ENCODE data around the gene SPACA6. TPM values are rescaled to one million over a fixed set of nuclear protein-coding genes. Genes with fewer than 3 reads are reported as not detected.

SPACA6 gene
- total RNA-seq, 1 experiment from 2014 or later: 49.8 TPM

DNA sequence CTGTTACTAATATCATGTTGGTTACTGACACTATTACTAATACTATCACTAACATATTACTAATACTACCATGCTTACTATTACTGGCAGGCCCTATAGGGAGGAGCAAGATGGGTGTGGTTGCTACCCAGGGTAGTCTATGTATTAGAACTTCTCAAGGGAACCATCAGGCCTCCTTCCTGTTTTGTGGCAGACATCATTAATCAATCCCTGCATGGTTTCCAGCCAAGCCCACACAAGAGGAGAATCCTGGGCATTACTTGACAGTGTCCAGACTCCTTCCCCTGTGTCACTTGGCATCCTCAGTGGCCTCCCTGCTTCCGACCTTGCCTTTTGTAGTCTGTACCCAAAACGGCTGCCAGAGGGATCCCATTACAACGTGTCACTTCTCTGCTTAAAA lies 21.7 kb downstream of the SPACA6 start:
- Histone ChIP-seq H4K20me1 (ENCODE audit: insufficient read depth, low read depth, low read length) (no peaks in the 10 kb centered on the region), H3K79me2 (ENCODE audit: low read length) (no peaks in the 10 kb centered on the region), H3K4me2 (ENCODE audit: low read depth, low read length, poor library complexity, severe bottlenecking) (no peak overlapping the region), H3K9me3 (ENCODE audit: low read length) (no peaks in the 10 kb centered on the region), H2AFZ (ENCODE audit: low read length) (no peak overlapping the region), H3K4me1 (ENCODE audit: low read length) (peaks cover 39% of the 10 kb centered on the region), H3K36me3 (ENCODE audit: insufficient read depth, low read length) (no peaks in the 10 kb centered on the region), H3K27me3 (ENCODE audit: low read length) (no peaks in the 10 kb centered on the region), H3K9ac (ENCODE audit: low read length) (no peak overlapping the region), H3K4me3 (ENCODE audit: low read length) (no peak overlapping the region), H3K9me2 (replicated peaks; ENCODE audit: insufficient read depth, low read length) (no peaks in the 10 kb centered on the region), H3K27ac (ENCODE audit: low read length) (no peak overlapping the region)
- peak; percentile 82 for DNase-seq

DNA sequence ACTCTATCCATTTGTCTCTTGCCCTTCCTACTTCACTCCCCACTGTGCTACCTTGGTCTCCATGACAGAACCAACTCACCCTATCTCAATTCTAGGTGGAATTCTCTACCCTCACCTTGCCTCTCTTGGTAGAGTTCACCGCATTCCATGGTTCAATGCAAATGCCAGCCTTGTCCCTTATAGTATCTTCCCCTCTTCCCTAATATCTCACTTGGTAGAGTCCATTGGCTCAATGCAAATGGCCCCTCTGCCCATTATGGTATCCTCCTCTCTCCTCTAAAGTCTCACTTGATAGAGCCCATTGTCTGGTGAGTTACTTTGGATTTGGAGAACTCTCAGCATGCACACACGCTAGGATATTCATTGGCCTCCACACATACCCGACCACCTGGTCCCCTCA lies 22.7 kb downstream of the SPACA6 start:
- Histone ChIP-seq H3K27ac (ENCODE audit: low read length) (no peak overlapping the region), H2AFZ (ENCODE audit: low read length) (no peak overlapping the region), H3K4me3 (ENCODE audit: low read length) (no peak overlapping the region), H3K9ac (ENCODE audit: low read length) (no peak overlapping the region), H4K20me1 (ENCODE audit: insufficient read depth, low read depth, low read length) (no peaks in the 10 kb centered on the region), H3K4me1 (ENCODE audit: low read length) (peaks cover 35% of the 10 kb centered on the region), H3K27me3 (ENCODE audit: low read length) (no peaks in the 10 kb centered on the region), H3K9me3 (ENCODE audit: low read length) (no peaks in the 10 kb centered on the region), H3K9me2 (replicated peaks; ENCODE audit: insufficient read depth, low read length) (no peaks in the 10 kb centered on the region), H3K36me3 (ENCODE audit: insufficient read depth, low read length) (no peaks in the 10 kb centered on the region), H3K79me2 (ENCODE audit: low read length) (no peaks in the 10 kb centered on the region), H3K4me2 (ENCODE audit: low read depth, low read length, poor library complexity, severe bottlenecking) (no peak overlapping the region)
- no peak for DNase-seq

DNA sequence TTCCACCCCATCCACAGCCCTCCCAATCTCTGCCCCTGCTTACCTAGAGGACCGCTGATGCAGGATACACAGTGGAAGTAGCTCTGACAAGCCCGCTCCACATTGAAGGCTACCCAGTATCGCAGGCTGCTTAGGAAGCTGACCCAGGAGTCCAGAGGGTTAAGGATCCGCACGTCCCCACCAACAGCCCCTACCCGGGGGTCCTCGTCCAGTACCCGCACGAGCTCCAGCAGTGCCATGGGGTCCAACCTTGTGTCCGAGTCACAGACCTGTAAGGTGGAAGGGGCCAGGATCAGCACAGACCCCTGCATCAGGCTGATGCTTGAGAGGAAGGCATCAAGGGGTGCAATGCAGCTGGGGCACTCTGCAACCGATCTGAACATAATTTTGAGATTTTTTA lies 23.8 kb downstream of the SPACA6 start:
- Histone ChIP-seq H3K27ac (ENCODE audit: low read length) (no peak overlapping the region), H4K20me1 (ENCODE audit: insufficient read depth, low read depth, low read length) (no peaks in the 10 kb centered on the region), H3K9ac (ENCODE audit: low read length) (no peak overlapping the region), H3K27me3 (ENCODE audit: low read length) (no peaks in the 10 kb centered on the region), H3K9me2 (replicated peaks; ENCODE audit: insufficient read depth, low read length) (no peaks in the 10 kb centered on the region), H3K79me2 (ENCODE audit: low read length) (no peaks in the 10 kb centered on the region), H3K4me3 (ENCODE audit: low read length) (no peak overlapping the region), H3K4me1 (ENCODE audit: low read length) (peaks cover 35% of the 10 kb centered on the region), H2AFZ (ENCODE audit: low read length) (no peak overlapping the region), H3K4me2 (ENCODE audit: low read depth, low read length, poor library complexity, severe bottlenecking) (no peak overlapping the region), H3K9me3 (ENCODE audit: low read length) (no peaks in the 10 kb centered on the region), H3K36me3 (ENCODE audit: insufficient read depth, low read length) (no peaks in the 10 kb centered on the region)
- no peak for DNase-seq

- no peak overlapping the region for H3K4me3 ChIP-seq (ENCODE audit: low read length)
- no peak overlapping the region for H2AFZ ChIP-seq (ENCODE audit: low read length)
- no peaks in the 10 kb centered on the region for H3K27me3 ChIP-seq (ENCODE audit: low read length)
- H3K36me3 ChIP-seq (ENCODE audit: insufficient read depth, low read length): no peaks in the 10 kb centered on the region
- no peak overlapping the region for H3K9ac ChIP-seq (ENCODE audit: low read length)
- no peaks in the 10 kb centered on the region for H4K20me1 ChIP-seq (ENCODE audit: insufficient read depth, low read depth, low read length)
- no peaks in the 10 kb centered on the region for H3K9me2 ChIP-seq (replicated peaks; ENCODE audit: insufficient read depth, low read length)
- no peak for DNase-seq
- no peaks in the 10 kb centered on the region for H3K9me3 ChIP-seq (ENCODE audit: low read length)
- no peak overlapping the region for H3K27ac ChIP-seq (ENCODE audit: low read length)
- no peaks in the 10 kb centered on the region for H3K79me2 ChIP-seq (ENCODE audit: low read length)
- H3K4me1 ChIP-seq (ENCODE audit: low read length): peaks cover 46% of the 10 kb centered on the region
- no peak overlapping the region for H3K4me2 ChIP-seq (ENCODE audit: low read depth, low read length, poor library complexity, severe bottlenecking)
These were observed 26.3 kb downstream of the SPACA6 start for GRCh38 chr19:51719251-51719988.

DNA sequence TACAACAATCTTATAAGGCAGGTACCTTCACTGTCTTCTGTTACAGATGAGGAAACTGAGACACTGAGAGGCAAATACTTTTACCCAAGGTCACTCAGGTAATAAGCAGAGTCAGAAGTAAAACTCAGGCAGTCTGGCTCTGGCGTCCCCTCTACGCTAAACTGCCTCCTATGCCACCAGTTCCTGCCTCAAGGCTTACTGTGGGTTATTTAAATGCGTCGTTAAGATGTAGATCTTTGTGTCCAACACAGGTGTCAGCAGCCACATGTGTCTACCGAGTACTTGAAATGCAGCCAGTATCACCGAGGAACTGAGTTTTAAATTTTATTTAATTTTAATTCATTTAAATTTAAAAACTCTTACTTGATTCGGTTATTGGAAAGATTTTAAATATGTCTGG lies 28.8 kb downstream of the SPACA6 start:
- DNase-seq: peak; percentile 91
- H3K9me2 ChIP-seq (replicated peaks; ENCODE audit: insufficient read depth, low read length): no peaks in the 10 kb centered on the region
- H3K36me3 ChIP-seq (ENCODE audit: insufficient read depth, low read length): no peaks in the 10 kb centered on the region
- no peaks in the 10 kb centered on the region for H3K9me3 ChIP-seq (ENCODE audit: low read length)
- H3K4me2 ChIP-seq (ENCODE audit: low read depth, low read length, poor library complexity, severe bottlenecking): peak overlapping the region; percentile 85
- H4K20me1 ChIP-seq (ENCODE audit: insufficient read depth, low read depth, low read length): no peaks in the 10 kb centered on the region
- peaks cover 53% of the 10 kb centered on the region for H3K4me1 ChIP-seq (ENCODE audit: low read length)
- H3K27me3 ChIP-seq (ENCODE audit: low read length): no peaks in the 10 kb centered on the region
- peak overlapping the region; percentile 97 for H3K27ac ChIP-seq (ENCODE audit: low read length)
- H3K9ac ChIP-seq (ENCODE audit: low read length): peak overlapping the region; percentile 60
- H3K79me2 ChIP-seq (ENCODE audit: low read length): no peaks in the 10 kb centered on the region
- peak overlapping the region; percentile 19; the same call in 1 of the 2 replicates for H2AFZ ChIP-seq (ENCODE audit: low read length)
- peak overlapping the region; percentile 47 for H3K4me3 ChIP-seq (ENCODE audit: low read length)

DNA sequence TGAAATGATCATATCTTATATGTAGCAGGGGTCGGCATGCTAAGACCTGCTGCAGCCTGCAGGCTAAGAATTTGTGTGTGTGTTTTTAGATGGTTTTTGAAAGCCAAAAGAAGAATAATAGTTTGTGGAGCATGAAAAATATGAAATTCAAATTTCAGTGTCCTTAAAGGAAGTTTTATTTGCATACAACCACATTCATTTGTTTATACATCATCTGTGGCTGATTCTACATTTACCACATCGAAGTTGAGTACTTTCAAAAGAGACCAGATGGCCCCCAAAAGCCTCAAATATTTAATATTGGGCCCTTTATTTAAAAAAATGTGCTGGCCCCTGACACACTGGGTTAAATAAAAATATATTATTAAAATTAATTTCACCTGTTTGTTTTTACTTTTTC lies 29.4 kb downstream of the SPACA6 start:
- Histone ChIP-seq H3K27me3 (ENCODE audit: low read length) (no peaks in the 10 kb centered on the region), H3K4me2 (ENCODE audit: low read depth, low read length, poor library complexity, severe bottlenecking) (peak overlapping the region; percentile 85)

DNA sequence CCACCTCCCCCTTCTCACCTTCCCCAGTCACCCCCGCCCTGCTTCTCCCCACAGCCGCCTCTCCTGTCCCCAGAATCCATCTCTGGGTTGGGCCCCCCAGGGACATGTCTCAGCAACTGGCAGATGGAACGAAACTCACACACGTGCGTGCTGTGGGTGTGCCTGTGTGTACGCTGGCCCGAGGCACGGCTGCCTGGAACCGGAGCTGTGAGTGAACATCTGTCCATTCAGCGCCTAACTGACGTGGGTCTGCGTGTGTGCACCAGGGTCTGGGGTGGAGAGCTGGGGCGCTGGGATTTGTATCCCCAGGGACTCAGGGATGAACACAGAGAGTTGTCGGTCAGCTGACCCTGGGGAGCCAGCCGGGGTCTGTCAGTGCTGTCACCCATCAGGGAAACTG lies 31.4 kb downstream of the SPACA6 start:
- no peaks in the 10 kb centered on the region for H3K9me2 ChIP-seq (replicated peaks; ENCODE audit: insufficient read depth, low read length)
- no peak overlapping the region for H3K4me3 ChIP-seq (ENCODE audit: low read length)
- H3K27ac ChIP-seq (ENCODE audit: low read length): no peak overlapping the region
- no peak overlapping the region for H2AFZ ChIP-seq (ENCODE audit: low read length)
- H3K4me1 ChIP-seq (ENCODE audit: low read length): peaks cover 53% of the 10 kb centered on the region
- H3K27me3 ChIP-seq (ENCODE audit: low read length): no peaks in the 10 kb centered on the region
- peak overlapping the region; percentile 11; the same call in 1 of the 2 replicates for H3K9ac ChIP-seq (ENCODE audit: low read length)
- no peaks in the 10 kb centered on the region for H3K9me3 ChIP-seq (ENCODE audit: low read length)
- DNase-seq: no peak
- H3K79me2 ChIP-seq (ENCODE audit: low read length): no peaks in the 10 kb centered on the region
- H3K4me2 ChIP-seq (ENCODE audit: low read depth, low read length, poor library complexity, severe bottlenecking): no peak overlapping the region
- H3K36me3 ChIP-seq (ENCODE audit: insufficient read depth, low read length): no peaks in the 10 kb centered on the region
- H4K20me1 ChIP-seq (ENCODE audit: insufficient read depth, low read depth, low read length): no peaks in the 10 kb centered on the region

More for the DNA sequence above, 29.4 kb downstream of the SPACA6 start:
- H3K4me1 ChIP-seq (ENCODE audit: low read length): peaks cover 53% of the 10 kb centered on the region
- H3K4me3 ChIP-seq (ENCODE audit: low read length): peak overlapping the region; percentile 47
- no peaks in the 10 kb centered on the region for H3K9me3 ChIP-seq (ENCODE audit: low read length)
- H3K79me2 ChIP-seq (ENCODE audit: low read length): no peaks in the 10 kb centered on the region
- H2AFZ ChIP-seq (ENCODE audit: low read length): no peak overlapping the region
- no peaks in the 10 kb centered on the region for H4K20me1 ChIP-seq (ENCODE audit: insufficient read depth, low read depth, low read length)
- peak; percentile 89 for DNase-seq
- H3K9ac ChIP-seq (ENCODE audit: low read length): peak overlapping the region; percentile 48
- H3K27ac ChIP-seq (ENCODE audit: low read length): peak overlapping the region; percentile 97
- H3K36me3 ChIP-seq (ENCODE audit: insufficient read depth, low read length): no peaks in the 10 kb centered on the region
- H3K9me2 ChIP-seq (replicated peaks; ENCODE audit: insufficient read depth, low read length): no peaks in the 10 kb centered on the region

DNA sequence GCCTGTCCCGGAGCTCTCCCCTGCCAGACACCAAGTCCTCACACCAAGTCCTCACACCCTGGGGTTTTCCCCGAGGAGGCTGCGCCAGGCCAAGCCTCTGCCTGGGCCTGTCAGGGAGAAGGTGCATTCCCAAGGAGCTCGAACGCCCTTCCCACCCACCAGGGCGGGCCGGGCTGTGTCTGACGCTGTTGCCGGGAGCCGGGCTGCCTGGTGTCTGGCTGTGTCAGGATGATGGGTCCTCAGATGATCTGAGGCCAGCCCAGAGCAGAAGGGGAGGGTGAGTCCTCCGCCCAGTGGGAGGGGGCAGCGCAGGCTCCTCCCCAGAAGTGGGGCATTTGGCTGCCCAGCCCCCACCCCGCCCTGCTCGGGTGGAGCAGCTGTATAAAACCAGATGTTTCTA lies 32.9 kb downstream of the SPACA6 start:
- Histone ChIP-seq H3K4me1 (ENCODE audit: low read length) (peaks cover 46% of the 10 kb centered on the region), H2AFZ (ENCODE audit: low read length) (no peak overlapping the region), H3K4me3 (ENCODE audit: low read length) (no peak overlapping the region), H3K9me3 (ENCODE audit: low read length) (peaks cover 4% of the 10 kb centered on the region), H3K9ac (ENCODE audit: low read length) (peak overlapping the region; percentile 31; the same call in 1 of the 2 replicates), H3K27ac (ENCODE audit: low read length) (no peak overlapping the region), H3K79me2 (ENCODE audit: low read length) (no peaks in the 10 kb centered on the region), H3K4me2 (ENCODE audit: low read depth, low read length, poor library complexity, severe bottlenecking) (peak overlapping the region; percentile 16), H3K9me2 (replicated peaks; ENCODE audit: insufficient read depth, low read length) (no peaks in the 10 kb centered on the region), H3K27me3 (ENCODE audit: low read length) (no peaks in the 10 kb centered on the region; the same call in 1 of the 2 replicates), H4K20me1 (ENCODE audit: insufficient read depth, low read depth, low read length) (no peaks in the 10 kb centered on the region), H3K36me3 (ENCODE audit: insufficient read depth, low read length) (no peaks in the 10 kb centered on the region)
- DNase-seq: no peak

All from Karpas-422 (cell line).